Right lobe of liver (tissue), 4 donors: ENCODE results near the gene CRB3.

Experiments
- POLR2A ChIP-seq: fragments of 450-650 bp; IDR thresholded peaks from one replicate; pipeline ENCODE4 v1.6.1; 2017; ENCODE audit warnings: antibody characterized with exemption, mild to moderate bottlenecking
- TF ChIP-seq, protein P1 (sequence below), 4 donors: fragments of 200-600 bp in 3 of 4; fragments of 450-650 bp in 1 of 4; IDR thresholded peaks; one replicate each; pipeline versions ENCODE4 v1.5.1 to v1.8.0; 2016 to 2022; ENCODE audit warnings: antibody characterized with exemption in 4 of 4, mild to moderate bottlenecking in 2 of 4
- donor health status: DM: no; HTN: no; CAD: no.
- donor health status: DM: no; HTN: no; CAD: no.
- donor health status: DM: no; HTN: yes; CAD: no.

DNA sequence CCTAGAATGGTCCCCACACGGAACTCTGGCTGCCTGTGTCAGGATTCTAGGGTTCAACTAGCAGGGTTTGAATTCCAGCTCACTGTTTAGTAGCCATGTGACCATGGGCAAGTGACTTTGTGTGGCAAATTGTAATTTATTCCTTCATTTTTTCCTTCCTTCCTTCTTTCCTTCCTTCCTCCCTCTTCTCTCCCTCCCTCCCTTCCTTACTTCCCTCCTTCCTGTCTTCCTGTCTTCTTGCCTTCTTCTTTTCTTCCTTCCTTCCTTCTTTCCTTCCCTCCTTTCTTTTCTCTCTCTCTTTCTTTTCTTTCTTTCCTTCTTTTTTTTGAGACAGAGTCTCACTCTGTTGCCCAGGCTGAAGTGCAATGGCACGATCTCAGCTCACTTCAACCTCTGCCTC, 26.1 kb downstream of the CRB3 start:
- TF ChIP-seq, protein P1, sequence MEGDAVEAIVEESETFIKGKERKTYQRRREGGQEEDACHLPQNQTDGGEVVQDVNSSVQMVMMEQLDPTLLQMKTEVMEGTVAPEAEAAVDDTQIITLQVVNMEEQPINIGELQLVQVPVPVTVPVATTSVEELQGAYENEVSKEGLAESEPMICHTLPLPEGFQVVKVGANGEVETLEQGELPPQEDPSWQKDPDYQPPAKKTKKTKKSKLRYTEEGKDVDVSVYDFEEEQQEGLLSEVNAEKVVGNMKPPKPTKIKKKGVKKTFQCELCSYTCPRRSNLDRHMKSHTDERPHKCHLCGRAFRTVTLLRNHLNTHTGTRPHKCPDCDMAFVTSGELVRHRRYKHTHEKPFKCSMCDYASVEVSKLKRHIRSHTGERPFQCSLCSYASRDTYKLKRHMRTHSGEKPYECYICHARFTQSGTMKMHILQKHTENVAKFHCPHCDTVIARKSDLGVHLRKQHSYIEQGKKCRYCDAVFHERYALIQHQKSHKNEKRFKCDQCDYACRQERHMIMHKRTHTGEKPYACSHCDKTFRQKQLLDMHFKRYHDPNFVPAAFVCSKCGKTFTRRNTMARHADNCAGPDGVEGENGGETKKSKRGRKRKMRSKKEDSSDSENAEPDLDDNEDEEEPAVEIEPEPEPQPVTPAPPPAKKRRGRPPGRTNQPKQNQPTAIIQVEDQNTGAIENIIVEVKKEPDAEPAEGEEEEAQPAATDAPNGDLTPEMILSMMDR (IDR thresholded peaks at IDR 0.05), result no peak
- no peak for TF ChIP-seq POLR2A
